COLO829 (cell line): ENCODE results near the gene ZNF69.
"Not testable (repeated sequence)": the region's sequence is repeated elsewhere in the genome, so short reads cannot be mapped to it uniquely, and the experiment has no call there.

ENCODE experiments used
- DNase-seq: peaks from one replicate; pipeline ENCODE4 v3.0.0; 2012; ENCODE audit warnings: low spot score

The ZNF69 gene

GRCh38 chr19:11894851-11895250 is 7.3 kb downstream of the ZNF69 start:
- DNase-seq: no peak

DNA sequence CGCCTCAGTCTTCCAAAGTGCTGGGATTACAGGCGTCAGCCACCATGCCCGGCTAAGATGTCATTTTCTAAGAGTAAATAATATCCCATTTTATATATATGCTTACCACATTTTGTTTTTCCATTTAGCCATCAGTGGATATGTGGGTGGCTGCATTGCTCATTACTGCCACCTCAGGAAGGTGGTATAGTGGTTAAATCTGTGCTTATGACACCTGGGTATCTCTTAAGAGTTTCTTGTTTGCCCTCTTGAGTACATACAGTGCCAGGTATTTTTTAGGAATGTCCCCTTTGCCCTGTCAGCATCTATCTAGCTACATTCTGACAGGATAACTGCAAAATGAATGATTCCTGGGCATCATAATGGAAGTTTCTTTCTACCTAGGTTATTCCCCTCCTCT is 14.6 kb downstream of the ZNF69 start:
- no peak for DNase-seq

GRCh38 chr19:11905928-11906327 is 18.3 kb downstream of the ZNF69 start:
- DNase-seq: no peak

DNA sequence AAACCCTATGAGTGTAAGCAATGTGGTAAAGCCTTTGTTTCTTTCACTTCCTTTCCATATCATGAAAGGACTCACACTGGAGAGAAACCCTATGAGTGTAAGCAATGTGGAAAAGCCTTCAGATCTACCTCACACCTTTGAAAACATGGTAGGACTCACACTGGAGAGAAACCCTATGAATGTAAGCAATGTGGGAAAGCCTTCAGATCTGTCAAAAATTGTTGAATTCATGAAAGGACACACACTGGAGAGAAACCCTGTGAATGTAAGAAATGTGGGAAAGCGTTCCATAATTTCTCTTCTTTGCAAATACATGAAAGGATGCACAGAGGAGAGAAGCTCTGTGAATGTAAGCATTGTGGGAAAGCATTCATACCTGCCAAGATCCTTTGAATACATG is 24.4 kb downstream of the ZNF69 start:
- not testable (repeated sequence) for DNase-seq

DNA sequence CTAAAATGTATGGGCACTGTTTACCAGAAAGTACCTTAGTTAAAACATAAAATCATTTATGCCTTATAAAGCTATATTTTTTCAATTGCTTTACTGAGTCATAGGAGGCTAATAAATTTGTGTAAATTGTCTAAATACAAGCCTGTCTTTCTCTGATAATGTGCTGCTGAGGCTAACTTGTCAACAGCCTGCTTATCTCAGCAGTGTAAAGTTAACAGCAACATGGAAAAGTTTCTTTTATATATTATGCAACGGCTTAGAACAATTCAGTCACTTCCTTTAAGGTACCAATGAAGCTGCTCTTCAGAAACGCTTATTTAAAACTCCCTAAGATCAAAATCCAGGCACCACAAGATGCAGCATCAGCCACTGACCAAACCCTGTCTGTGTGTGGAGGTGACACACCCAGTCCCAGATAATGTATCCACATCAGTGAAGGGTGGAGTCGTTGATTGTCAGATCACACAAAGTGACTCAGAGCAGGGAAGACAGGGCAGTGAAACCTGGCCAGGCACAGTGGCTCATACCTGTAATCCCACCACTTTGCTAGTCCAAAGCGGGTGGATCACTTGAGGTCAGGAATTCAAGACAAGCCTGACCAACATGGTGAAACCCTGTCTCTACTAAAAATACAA is 27.0 kb downstream of the ZNF69 start:
- DNase-seq: not testable (repeated sequence)

DNA sequence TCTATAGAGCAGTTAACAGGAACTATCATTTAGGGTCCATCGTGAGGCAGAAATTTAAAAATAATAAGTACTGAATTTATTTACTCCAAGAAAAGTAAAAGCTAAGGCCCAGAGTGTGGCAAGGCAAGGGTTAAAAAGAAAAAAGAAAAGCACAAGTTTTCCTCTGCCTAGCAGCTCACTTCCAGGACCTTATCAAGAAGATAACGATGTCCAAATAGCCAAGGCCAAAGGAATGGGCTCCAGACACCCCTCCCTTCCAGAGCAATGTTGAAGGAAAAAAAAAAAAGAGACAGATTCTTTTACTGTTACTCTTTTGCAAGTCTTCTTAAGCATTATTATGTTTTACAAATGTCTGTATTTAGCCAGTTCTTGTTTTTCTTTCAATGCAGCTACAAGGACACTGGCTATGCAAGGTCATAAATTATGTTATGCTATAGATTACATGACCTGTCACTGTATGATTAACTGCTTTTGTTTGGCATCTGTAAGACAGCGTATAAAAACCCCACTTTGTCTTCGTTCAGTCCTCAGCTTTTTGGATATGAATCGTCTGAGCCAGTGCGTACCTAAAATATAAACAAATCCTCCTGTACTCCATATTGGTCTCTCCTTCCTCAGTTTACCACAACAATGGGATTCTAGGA is 34.4 kb downstream of the ZNF69 start:
- DNase-seq: no peak

DNA sequence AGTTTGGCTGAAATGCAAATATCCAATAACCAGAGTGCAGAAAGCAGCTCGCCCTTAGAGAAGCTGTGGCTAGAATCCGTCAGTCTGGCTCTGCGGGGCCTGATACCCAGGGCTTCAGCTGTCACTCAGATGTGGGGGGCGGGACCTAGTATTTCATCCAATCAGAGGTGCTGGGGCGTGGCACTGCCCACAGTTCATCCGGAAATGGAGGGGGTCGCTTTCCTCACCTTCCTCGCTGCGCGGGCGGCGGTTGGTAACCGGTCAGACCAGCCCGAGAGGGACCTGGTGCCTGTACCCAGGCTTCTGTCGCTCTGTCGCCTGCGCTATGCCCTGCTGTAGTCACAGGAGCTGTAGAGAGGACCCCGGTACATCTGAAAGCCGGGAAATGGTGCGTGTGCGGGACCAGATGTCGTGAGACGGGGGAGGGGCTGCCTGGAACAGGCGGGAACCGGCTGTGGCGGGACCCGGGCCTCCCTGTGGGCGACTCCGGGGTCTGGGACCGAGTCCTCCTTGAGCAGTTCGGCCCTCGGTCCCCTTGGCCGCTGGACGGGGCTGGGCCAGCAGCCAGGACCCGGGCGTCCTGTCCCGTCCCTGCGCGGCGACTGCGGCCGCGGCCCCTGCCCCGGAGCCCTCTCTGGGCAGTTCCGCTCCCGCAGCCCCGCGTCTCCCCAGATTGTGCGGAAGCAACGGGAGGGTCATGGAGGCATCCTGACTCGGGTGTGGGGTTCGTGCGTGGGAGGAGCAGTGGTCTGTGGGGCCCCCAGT is 37.5 kb downstream of the ZNF69 start, which contains the start of gene ZNF700:
TSS of gene ZNF700 (plus strand) at position 222 of the 765 bp plus-strand sequence. CDS start at position 326, 104 bp downstream.
- peak; percentile 84 for DNase-seq

- DNase-seq: not testable (repeated sequence)
Measured at GRCh38 chr19:11925651-11926187, 38.1 kb downstream of the ZNF69 start.

- DNase-seq: no peak
Measured at GRCh38 chr19:11927227-11927626, 39.6 kb downstream of the ZNF69 start.

- peak; percentile 61 for DNase-seq
Measured at GRCh38 chr19:11931051-11931450, 43.5 kb downstream of the ZNF69 start.

DNA sequence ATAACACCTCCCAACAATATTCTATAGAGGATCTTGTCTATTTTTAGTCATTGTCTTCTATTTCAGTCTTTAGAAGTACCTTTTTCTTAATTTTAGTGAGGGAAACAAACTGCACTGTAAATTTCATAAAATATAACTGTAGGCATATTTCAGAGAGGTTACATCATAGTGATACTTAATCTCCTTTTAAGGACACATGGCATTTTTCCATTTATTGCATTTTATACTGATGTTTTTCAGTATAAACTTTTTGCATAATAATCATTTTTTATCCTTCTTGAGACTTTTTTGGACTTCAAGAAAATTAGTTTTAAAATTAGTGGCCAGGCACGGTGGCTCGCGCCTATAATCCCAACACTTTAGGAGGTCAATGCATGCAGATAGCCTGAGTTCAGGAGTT is 43.9 kb downstream of the ZNF69 start:
- DNase-seq: no peak

DNA sequence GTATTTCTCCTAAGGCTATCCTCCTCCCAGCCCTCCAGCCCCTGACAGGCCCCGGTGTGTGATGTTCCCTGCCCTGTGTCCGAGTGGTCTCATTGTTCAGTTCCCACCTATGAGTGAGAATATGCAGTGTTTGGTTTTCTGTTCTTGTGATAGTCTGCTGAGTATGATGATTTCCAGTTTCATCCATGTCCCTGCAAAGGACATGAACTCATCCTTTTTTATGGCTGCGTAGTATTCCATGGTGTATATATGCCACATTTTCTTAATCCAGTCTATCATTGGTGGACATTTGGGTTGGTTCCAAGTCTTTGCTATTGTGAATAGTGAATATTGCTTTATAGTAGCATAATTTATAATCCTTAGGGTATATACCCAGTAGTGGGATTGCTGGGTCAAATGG is 48.2 kb downstream of the ZNF69 start:
- DNase-seq: not testable (repeated sequence)

DNA sequence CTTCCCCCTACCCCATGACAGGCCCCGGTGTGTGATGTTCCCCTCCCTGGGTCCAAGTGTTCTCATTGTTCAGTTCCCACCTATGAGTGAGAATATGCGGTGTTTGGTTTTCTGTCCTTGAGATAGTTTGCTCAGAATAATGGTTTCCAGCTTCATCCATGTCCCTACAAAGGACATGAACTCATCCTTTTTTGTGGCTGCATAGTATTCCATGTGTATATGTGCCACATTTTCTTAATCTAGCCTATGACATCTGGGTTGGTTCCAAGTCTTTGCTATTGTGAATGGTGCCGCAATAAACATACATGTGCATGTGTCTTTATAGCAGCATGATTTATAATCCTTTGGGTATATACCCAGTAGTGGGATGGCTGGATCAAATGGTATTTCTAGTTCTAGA is 50.8 kb downstream of the ZNF69 start:
- DNase-seq: not testable (repeated sequence)

GRCh38 chr19:11941361-11941887 is 53.8 kb downstream of the ZNF69 start:
- DNase-seq: not testable (repeated sequence)

DNA sequence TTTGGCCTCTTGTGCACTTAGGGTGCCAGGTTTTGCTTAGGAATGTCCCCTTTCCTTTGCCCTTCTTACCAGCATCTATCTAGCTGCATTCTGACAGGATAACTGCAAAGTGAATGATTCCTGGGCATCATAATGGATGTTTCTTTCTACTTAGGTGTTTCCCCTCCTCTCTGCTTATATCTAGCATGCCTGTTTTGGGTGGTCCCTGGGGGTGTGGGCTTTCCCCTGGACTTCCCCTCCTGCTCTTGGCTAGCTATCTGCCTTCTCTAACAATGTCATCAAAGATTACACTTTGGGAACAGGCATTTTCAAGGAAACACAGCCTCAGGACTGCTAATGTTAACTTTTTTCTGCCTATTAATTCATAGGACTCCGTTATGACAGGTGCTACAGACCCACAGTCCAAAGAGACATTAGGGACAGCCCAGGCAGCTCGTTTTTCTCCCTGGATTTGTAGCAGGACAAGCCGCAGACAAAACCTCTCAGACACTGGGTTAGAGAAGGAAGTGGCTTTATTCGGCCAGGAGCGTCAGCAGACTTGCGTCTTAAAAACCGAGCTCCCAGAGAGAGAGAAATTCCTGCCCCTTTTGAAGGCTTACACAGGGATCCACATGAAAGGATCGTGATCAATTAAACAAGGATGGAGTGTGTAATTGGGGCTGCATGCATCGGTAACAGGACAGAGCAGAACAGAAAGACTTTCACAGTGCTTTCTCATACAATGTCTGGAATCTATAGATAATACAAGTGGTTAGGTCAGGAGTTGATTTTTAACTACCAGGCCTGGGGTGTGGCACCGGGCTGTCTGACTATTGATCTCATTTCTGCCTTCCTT is 54.6 kb downstream of the ZNF69 start:
- no peak for DNase-seq

GRCh38 chr19:11942843-11943108 is 55.2 kb downstream of the ZNF69 start:
- DNase-seq: no peak

DNA sequence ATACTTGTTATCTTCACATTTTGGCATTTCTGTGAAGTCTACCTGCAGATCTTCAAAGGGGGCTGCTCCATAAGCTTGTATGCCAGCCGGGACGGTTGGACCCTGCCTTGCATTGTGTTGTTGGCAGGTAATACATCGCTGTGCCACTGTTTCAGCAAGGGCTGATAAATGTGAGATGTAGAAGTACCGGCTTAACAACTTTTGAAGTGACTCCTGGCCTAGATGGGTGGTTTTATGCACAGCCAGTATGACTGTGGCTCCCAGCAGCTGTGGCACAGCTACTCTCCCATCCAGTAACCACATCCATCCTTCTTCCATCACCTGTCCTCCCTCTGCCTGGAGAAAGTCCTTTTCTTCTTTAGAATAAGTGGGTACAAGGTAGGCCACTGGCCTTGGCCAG is 57.1 kb downstream of the ZNF69 start:
- no peak for DNase-seq

DNA sequence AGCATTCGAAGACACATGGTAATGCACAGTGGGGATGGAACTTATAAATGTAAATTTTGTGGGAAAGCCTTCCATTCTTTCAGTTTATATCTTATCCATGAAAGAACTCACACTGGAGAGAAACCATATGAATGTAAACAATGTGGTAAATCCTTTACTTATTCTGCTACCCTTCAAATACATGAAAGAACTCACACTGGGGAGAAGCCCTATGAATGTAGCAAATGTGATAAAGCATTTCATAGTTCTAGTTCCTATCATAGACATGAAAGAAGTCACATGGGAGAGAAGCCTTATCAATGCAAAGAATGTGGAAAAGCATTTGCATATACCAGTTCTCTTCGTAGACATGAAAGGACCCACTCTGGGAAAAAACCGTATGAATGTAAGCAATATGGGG is 61.1 kb downstream of the ZNF69 start:
- no peak for DNase-seq

- no peak for DNase-seq
Measured at GRCh38 chr19:11949201-11949600, 61.6 kb downstream of the ZNF69 start.

GRCh38 chr19:11949614-11950080 is 62.1 kb downstream of the ZNF69 start:
- DNase-seq: not testable (repeated sequence)

DNA sequence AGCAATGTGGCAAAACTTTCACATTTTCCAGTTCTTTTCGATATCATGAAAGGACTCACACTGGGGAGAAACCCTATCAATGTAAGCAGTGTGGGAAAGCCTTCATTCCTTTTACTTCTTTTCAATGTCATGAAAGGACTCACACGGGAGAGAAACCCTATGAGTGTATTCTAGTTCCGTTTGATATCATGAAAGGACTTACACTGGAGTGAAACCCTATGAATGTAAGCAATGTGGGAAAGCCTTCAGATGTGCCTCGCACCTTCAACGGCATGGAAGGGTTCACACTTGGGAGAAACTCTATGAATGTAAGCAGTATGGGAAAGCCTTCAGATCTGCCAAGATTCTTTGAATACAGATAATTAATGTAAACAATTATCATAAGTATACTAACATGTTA is 62.7 kb downstream of the ZNF69 start:
- no peak for DNase-seq
